Measurements from ENCODE around the gene GPR152. TPM values are rescaled to one million over a fixed set of nuclear protein-coding genes. Genes with fewer than 3 reads are reported as not detected.
A peak's percentile ranks its signal among the peaks of the same experiment; 100 is the strongest.

GPR152 gene
- total RNA-seq (not detected), polyA plus RNA-seq (ENCODE audit: insufficient read length in 2 of 2) (not detected)
- long read RNA-seq, donor 1: 0 reads
- long read RNA-seq, donor 2: 0 reads
- long read RNA-seq, donor 3: 0 reads
- long read RNA-seq, donor 4: 0 reads

GRCh38 chr11:67452141-67452952, at the start of gene GPR152:
GPR152 (minus strand) TSS chr11:67452729; CDS start chr11:67452724, 5 bp downstream.
- WGBS (ENCODE audit: insufficient coverage): 77% methylated on average over 31 of the region's 33 CpGs
- Histone ChIP-seq H3K36me3 (ENCODE audit: control insufficient read depth, insufficient read depth, low read length) (no peaks in the 10 kb centered on the region), H3K27ac (ENCODE audit: low read depth, low read length) (no peak within 1 kb of the TSS), H3K9me3 (ENCODE audit: control insufficient read depth, insufficient read depth, low read length) (no peaks in the 10 kb centered on the region), H3K4me1 (ENCODE audit: control insufficient read depth, insufficient read depth, low read length) (peaks cover 12% of the 10 kb centered on the region), H3K27me3 (ENCODE audit: control insufficient read depth, insufficient read depth, low read length) (no peaks in the 10 kb centered on the region), H3K4me3 (ENCODE audit: low read depth, low read length) (no peak within 1 kb of the TSS)
- no peak for DNase-seq (ENCODE audit: low read depth in 4 of 6, low spot score in 6 of 6)

GRCh38 chr11:67501854-67502253, 49.3 kb upstream of the GPR152 start:
- Histone ChIP-seq H3K4me1 (ENCODE audit: control insufficient read depth, insufficient read depth, low read length) (peaks cover 51% of the 10 kb centered on the region), H3K27ac (ENCODE audit: low read depth, low read length) (no peak overlapping the region), H3K9me3 (ENCODE audit: control insufficient read depth, insufficient read depth, low read length) (no peaks in the 10 kb centered on the region), H3K36me3 (ENCODE audit: control insufficient read depth, insufficient read depth, low read length) (peaks cover 64% of the 10 kb centered on the region), H3K27me3 (ENCODE audit: control insufficient read depth, insufficient read depth, low read length) (no peaks in the 10 kb centered on the region), H3K4me3 (ENCODE audit: low read depth, low read length) (no peak overlapping the region)
- no peak for DNase-seq (ENCODE audit: low read depth in 4 of 6, low spot score in 6 of 6)
- 98% methylated on average over 18 of the region's 18 CpGs for WGBS (ENCODE audit: insufficient coverage)

- Histone ChIP-seq H3K4me1 (ENCODE audit: control insufficient read depth, insufficient read depth, low read length) (peaks cover 43% of the 10 kb centered on the region), H3K27me3 (ENCODE audit: control insufficient read depth, insufficient read depth, low read length) (no peaks in the 10 kb centered on the region), H3K27ac (ENCODE audit: low read depth, low read length) (no peak overlapping the region), H3K4me3 (ENCODE audit: low read depth, low read length) (no peak overlapping the region), H3K36me3 (ENCODE audit: control insufficient read depth, insufficient read depth, low read length) (peaks cover 67% of the 10 kb centered on the region), H3K9me3 (ENCODE audit: control insufficient read depth, insufficient read depth, low read length) (no peaks in the 10 kb centered on the region)
- WGBS (ENCODE audit: insufficient coverage): 94% methylated on average over 5 of the region's 9 CpGs
- DNase-seq (ENCODE audit: low read depth in 4 of 6, low spot score in 6 of 6): peak in 1 of 6 donors; percentile 59
These were observed 48.5 kb upstream of the GPR152 start for GRCh38 chr11:67500831-67501715.

- Histone ChIP-seq H3K36me3 (ENCODE audit: control insufficient read depth, insufficient read depth, low read length) (peaks cover 69% of the 10 kb centered on the region), H3K27me3 (ENCODE audit: control insufficient read depth, insufficient read depth, low read length) (no peaks in the 10 kb centered on the region), H3K27ac (ENCODE audit: low read depth, low read length) (no peak overlapping the region), H3K4me1 (ENCODE audit: control insufficient read depth, insufficient read depth, low read length) (peaks cover 37% of the 10 kb centered on the region), H3K4me3 (ENCODE audit: low read depth, low read length) (no peak overlapping the region), H3K9me3 (ENCODE audit: control insufficient read depth, insufficient read depth, low read length) (no peaks in the 10 kb centered on the region)
- WGBS (ENCODE audit: insufficient coverage): no CpG with 5 or more reads among the region's 1 CpG
- peak in 1 of 6 donors; percentile 82 for DNase-seq (ENCODE audit: low read depth in 4 of 6, low spot score in 6 of 6)
These were observed 47.9 kb upstream of the GPR152 start for GRCh38 chr11:67500484-67500821.

GRCh38 chr11:67499808-67500483, 47.4 kb upstream of the GPR152 start:
- Histone ChIP-seq H3K4me1 (ENCODE audit: control insufficient read depth, insufficient read depth, low read length) (peaks cover 34% of the 10 kb centered on the region), H3K9me3 (ENCODE audit: control insufficient read depth, insufficient read depth, low read length) (no peaks in the 10 kb centered on the region), H3K36me3 (ENCODE audit: control insufficient read depth, insufficient read depth, low read length) (peaks cover 74% of the 10 kb centered on the region), H3K27ac (ENCODE audit: low read depth, low read length) (no peak overlapping the region), H3K4me3 (ENCODE audit: low read depth, low read length) (no peak overlapping the region), H3K27me3 (ENCODE audit: control insufficient read depth, insufficient read depth, low read length) (no peaks in the 10 kb centered on the region)
- 97% methylated on average over 23 of the region's 26 CpGs for WGBS (ENCODE audit: insufficient coverage)
- DNase-seq (ENCODE audit: low read depth in 4 of 6, low spot score in 6 of 6): no peak

- no peak overlapping the region for H3K4me3 ChIP-seq (ENCODE audit: low read depth, low read length)
- no peaks in the 10 kb centered on the region for H3K9me3 ChIP-seq (ENCODE audit: control insufficient read depth, insufficient read depth, low read length)
- no peaks in the 10 kb centered on the region for H3K27me3 ChIP-seq (ENCODE audit: control insufficient read depth, insufficient read depth, low read length)
- WGBS (ENCODE audit: insufficient coverage): 94% methylated on average over 20 of the region's 21 CpGs
- H3K4me1 ChIP-seq (ENCODE audit: control insufficient read depth, insufficient read depth, low read length): peaks cover 24% of the 10 kb centered on the region
- no peak for DNase-seq (ENCODE audit: low read depth in 4 of 6, low spot score in 6 of 6)
- peaks cover 87% of the 10 kb centered on the region for H3K36me3 ChIP-seq (ENCODE audit: control insufficient read depth, insufficient read depth, low read length)
- H3K27ac ChIP-seq (ENCODE audit: low read depth, low read length): no peak overlapping the region
These were observed 46.0 kb upstream of the GPR152 start for GRCh38 chr11:67498544-67498972.

- DNase-seq (ENCODE audit: low read depth in 4 of 6, low spot score in 6 of 6): no peak
- Histone ChIP-seq H3K4me3 (ENCODE audit: low read depth, low read length) (no peak overlapping the region), H3K27ac (ENCODE audit: low read depth, low read length) (no peak overlapping the region), H3K9me3 (ENCODE audit: control insufficient read depth, insufficient read depth, low read length) (no peaks in the 10 kb centered on the region), H3K36me3 (ENCODE audit: control insufficient read depth, insufficient read depth, low read length) (peaks cover 94% of the 10 kb centered on the region), H3K4me1 (ENCODE audit: control insufficient read depth, insufficient read depth, low read length) (peaks cover 16% of the 10 kb centered on the region), H3K27me3 (ENCODE audit: control insufficient read depth, insufficient read depth, low read length) (no peaks in the 10 kb centered on the region)
- WGBS (ENCODE audit: insufficient coverage): 95% methylated on average over 21 of the region's 21 CpGs
These were observed 45.2 kb upstream of the GPR152 start for GRCh38 chr11:67497656-67498291.

GRCh38 chr11:67496113-67496512, 43.6 kb upstream of the GPR152 start:
- 95% methylated on average over 12 of the region's 12 CpGs for WGBS (ENCODE audit: insufficient coverage)
- Histone ChIP-seq H3K4me1 (ENCODE audit: control insufficient read depth, insufficient read depth, low read length) (peaks cover 9% of the 10 kb centered on the region), H3K27ac (ENCODE audit: low read depth, low read length) (no peak overlapping the region), H3K27me3 (ENCODE audit: control insufficient read depth, insufficient read depth, low read length) (no peaks in the 10 kb centered on the region), H3K4me3 (ENCODE audit: low read depth, low read length) (no peak overlapping the region), H3K9me3 (ENCODE audit: control insufficient read depth, insufficient read depth, low read length) (no peaks in the 10 kb centered on the region), H3K36me3 (ENCODE audit: control insufficient read depth, insufficient read depth, low read length) (peaks cover 94% of the 10 kb centered on the region)
- DNase-seq (ENCODE audit: low read depth in 4 of 6, low spot score in 6 of 6): no peak

All from spinal cord (tissue), 10 donors.